Loucy (cell line): ENCODE data around the gene ANO7.

Experiments used
- CTCF ChIP-seq: fragments of 200-600 bp; sonication (generic); conservative IDR thresholded peaks from 2 replicates; pipeline ENCODE4 v1.5.1; 2014; ENCODE audit warnings: mild to moderate bottlenecking, antibody characterized with exemption, low read length
- EZH2phosphoT487 ChIP-seq: fragments of 200-600 bp; IDR thresholded peaks from 2 replicates; pipeline ENCODE4 v1.6.1; 2018; ENCODE audit warnings: antibody characterized with exemption, mild to moderate bottlenecking, moderate library complexity, borderline replicate concordance

DNA sequence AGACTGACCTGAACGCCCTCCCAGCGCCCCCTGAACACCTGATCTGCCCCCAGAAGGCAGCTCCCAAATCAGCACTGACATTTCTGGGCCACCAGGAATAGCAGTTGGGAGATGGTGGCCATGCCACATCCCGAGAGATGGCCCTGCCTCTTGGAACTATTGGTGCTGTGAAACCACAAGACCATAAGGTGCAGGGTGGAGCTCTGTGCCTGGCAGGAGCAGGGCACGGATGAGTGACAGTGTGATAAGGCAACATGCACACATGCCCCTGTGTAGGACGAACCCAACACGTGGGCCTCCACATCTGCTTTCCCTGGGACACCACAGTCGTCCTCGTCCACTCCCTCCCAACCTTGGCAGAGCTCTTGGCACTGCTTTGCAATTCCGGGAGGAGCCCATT, 26.9 kb downstream of the ANO7 start:
- TF ChIP-seq CTCF = no peak
- TF ChIP-seq EZH2phosphoT487 = no peak
